ENCODE results near the gene CLDN6. TPM values are rescaled to one million over a fixed set of nuclear protein-coding genes. Genes with fewer than 3 reads are reported as not detected.
A peak's percentile ranks its signal among the peaks of the same experiment; 100 is the strongest.

CLDN6 gene
- total RNA-seq, 1 experiment from 2014 or later = 0.49 TPM

DNA sequence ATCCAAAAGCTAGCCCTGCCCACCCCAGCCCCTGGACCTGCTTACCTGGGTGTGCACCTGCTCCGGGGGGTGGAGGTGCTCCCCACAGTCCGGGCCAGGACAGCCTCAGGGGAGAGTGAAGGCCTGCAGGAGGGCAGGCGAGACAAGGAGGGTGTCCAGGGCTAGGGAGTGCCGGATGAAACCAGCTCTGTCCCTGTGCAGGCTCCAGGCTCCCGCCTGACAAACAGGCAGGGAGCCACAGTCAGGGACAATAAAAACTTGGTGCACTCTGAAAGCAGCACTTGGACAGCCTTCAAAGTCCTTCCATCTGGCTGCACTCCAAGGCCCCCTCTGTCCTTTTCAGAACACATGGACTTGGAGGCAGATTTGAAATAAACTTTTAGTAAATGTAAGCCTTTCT, 44.9 kb downstream of the CLDN6 start (continued):
- no peak for TF ChIP-seq EZH2phosphoT487 (IDR thresholded peaks at IDR 0.05; ENCODE audit: borderline replicate concordance)
- no peak for TF ChIP-seq CBX3 (IDR thresholded peaks at IDR 0.05; ENCODE audit: low read depth)
- no peak for TF ChIP-seq SRF (IDR thresholded peaks at IDR 0.05; ENCODE audit: low read depth)
- no peak for TF ChIP-seq FOSL1 (IDR thresholded peaks at IDR 0.05; ENCODE audit: low read depth)
- TF ChIP-seq EZH2 (IDR thresholded peaks at IDR 0.05) = no peak
- no peak for TF ChIP-seq TCF7L2 (IDR thresholded peaks at IDR 0.05; ENCODE audit: borderline replicate concordance, extremely low read depth, insufficient read depth, insufficient read length)
- no peak for TF ChIP-seq RAD21 (IDR thresholded peaks at IDR 0.05; ENCODE audit: low read depth)
- no peak for TF ChIP-seq CEBPB (IDR thresholded peaks at IDR 0.05; ENCODE audit: low read depth)

DNA sequence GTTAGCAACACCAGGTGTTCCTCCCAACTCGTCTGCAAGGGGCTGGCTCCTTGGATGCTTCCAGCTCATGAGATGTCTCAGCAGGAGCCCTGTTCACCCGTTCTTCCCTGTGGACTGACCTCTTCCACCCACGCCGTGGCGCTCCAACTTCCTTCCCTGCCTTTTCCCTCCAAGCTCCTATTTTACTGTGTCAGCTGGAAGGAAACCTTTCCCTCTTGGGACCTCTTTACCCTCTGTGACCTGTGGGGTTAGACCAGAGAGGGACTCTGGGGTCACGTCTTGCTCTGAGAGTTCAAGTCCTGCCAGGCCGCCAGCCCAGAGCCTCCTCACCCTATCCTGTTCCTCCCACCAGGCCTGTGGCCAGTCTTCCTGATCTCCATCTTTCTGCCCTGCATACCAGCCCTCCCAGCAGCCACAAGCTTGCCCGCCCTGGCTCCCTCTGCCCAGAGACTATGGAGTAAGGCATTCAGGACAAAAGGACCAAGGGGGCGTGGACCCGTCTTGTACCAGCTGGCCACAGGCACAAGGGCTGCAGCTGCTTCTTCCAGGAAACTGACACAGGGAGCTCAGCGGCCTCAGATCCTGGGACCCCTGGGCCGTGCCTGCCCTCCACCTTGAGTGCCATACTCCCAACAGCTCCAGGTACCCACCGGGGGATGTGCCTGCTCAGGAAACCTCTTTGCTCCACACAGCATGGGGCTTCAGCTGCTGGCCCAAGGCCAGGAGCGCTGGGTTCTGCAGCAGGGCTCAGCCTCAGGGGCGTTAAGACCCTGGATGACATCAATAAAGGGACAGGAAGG, 45.8 kb downstream of the CLDN6 start:
- intact Hi-C loops (cut with micrococcal nuclease) = no loop called here
- POLR2A ChIA-PET = interaction anchor here (0.9 to 1.0 kb wide), 3 partner anchors 9 to 11 kb away, joined by 3 to 5 read pairs (median 3); partner anchors contain the start of gene KREMEN2
- CTCF ChIA-PET = interaction anchor here (1.1 kb wide), 1 partner anchor 185 kb away, joined by 3 read pairs; no protein-coding TSS in a partner anchor
- peaks cover 6% of the 10 kb centered on the region; the same call in 1 of the 2 replicates for H4K20me1 ChIP-seq (ENCODE audit: insufficient read depth)
- H3K4me1 ChIP-seq (ENCODE audit: control insufficient read depth in 1 of 2, insufficient read depth in 2 of 2, low read length in 2 of 2) = peaks cover 11 to 40% of the 10 kb centered on the region in 2 experiments
- no peak overlapping the region for H3K4me2 ChIP-seq (ENCODE audit: low read length)
- peaks cover 5 to 30% of the 10 kb centered on the region in 2 experiments; a peak in 3 of 4 replicates for H3K36me3 ChIP-seq (ENCODE audit: control insufficient read depth in 1 of 2, insufficient read depth in 2 of 2, low read length in 2 of 2)
- H3K9me2 ChIP-seq (ENCODE audit: insufficient read depth) = no peaks in the 10 kb centered on the region
- ATAC-seq (no peak), DNase-seq (ENCODE audit: low read depth, low spot score) (no peak)
- peaks cover 53% of the 10 kb centered on the region for H3K79me2 ChIP-seq (ENCODE audit: insufficient read depth, low read length)
- no peaks in the 10 kb centered on the region for H3K9me3 ChIP-seq (ENCODE audit: control insufficient read depth in 1 of 2, insufficient read depth in 1 of 2, low read depth in 1 of 2, low read length in 2 of 2)
- H3K4me3 ChIP-seq (replicated peaks in 1 of 2; ENCODE audit: low read depth in 1 of 2, low read length in 2 of 2) = no peak overlapping the region
- no peak for TF ChIP-seq ZFX (IDR thresholded peaks at IDR 0.05)
- peak; percentile 19 for TF ChIP-seq POLR2A (IDR thresholded peaks at IDR 0.05; ENCODE audit: borderline replicate concordance, extremely low read depth, insufficient read depth, insufficient read length)
- peak overlapping the region; percentile 95; the same call in 1 of the 2 replicates for H3K27ac ChIP-seq (ENCODE audit: low read depth, low read length)
- no peak overlapping the region for H3K9ac ChIP-seq (ENCODE audit: low read length)
- no TSS peak for BruUV-seq (replicated peaks)
- no peaks in the 10 kb centered on the region for H3K27me3 ChIP-seq (ENCODE audit: insufficient read depth, low read length)
- RAD21 ChIA-PET (ENCODE audit: low non-redundant PET in 1 of 2, low total read pairs in 2 of 2, uncharacterized antibody in 2 of 2, unreplicated experiment in 2 of 2) = no interaction called here
- no peak overlapping the region for H2AFZ ChIP-seq (ENCODE audit: low read depth, low read length, poor library complexity, severe bottlenecking)

Measured in HCT116 (cell line).